Lung (tissue), 12 donors: Measurements from ENCODE around the gene ZNF628. TPM values are rescaled to one million over a fixed set of nuclear protein-coding genes. Genes with fewer than 3 reads are reported as not detected.

Experiments
- ATAC-seq: fragments of 200-7000 bp; cut with Tn5 transposase; one replicate; pipeline ENCODE4 v1.9.1; 2020; ENCODE audit warnings: moderate number of reproducible peaks; ENCODE audit not compliant: insufficient read depth, low FRiP score
- DNase-seq, 3 donors: peaks; one replicate each; pipeline ENCODE4 v3.0.0-alpha.2; 2013 to 2017
- H3K27ac ChIP-seq, 2 donors: one replicate each; pipeline ENCODE4 v1.5.1; 2013; ENCODE audit warnings: mild to moderate bottlenecking in 2 of 2, moderate library complexity in 2 of 2, control low read depth in 1 of 2, inconsistent platforms in 1 of 2, low read depth in 1 of 2, low read length in 1 of 2
- H3K27me3 ChIP-seq, 3 donors: one replicate each; pipeline ENCODE4 v1.5.1; 2013; ENCODE audit warnings: low read length in 2 of 3; ENCODE audit not compliant: control insufficient read depth in 3 of 3, insufficient read depth in 3 of 3
- H3K36me3 ChIP-seq, 4 donors: one replicate each; pipeline ENCODE4 v1.5.1; 2013; ENCODE audit warnings: low read length in 4 of 4, mild to moderate bottlenecking in 1 of 4, moderate library complexity in 1 of 4; ENCODE audit not compliant: control insufficient read depth in 4 of 4, insufficient read depth in 4 of 4
- H3K4me1 ChIP-seq, 5 donors: one replicate each; pipeline ENCODE4 v1.5.1; 2013; ENCODE audit warnings: low read length in 5 of 5, mild to moderate bottlenecking in 2 of 5, moderate library complexity in 1 of 5; ENCODE audit not compliant: control insufficient read depth in 5 of 5, insufficient read depth in 5 of 5
- H3K4me3 ChIP-seq: one replicate; pipeline ENCODE4 v1.5.1; 2013; ENCODE audit warnings: mild to moderate bottlenecking, control low read depth, moderate library complexity
- H3K9ac ChIP-seq, 2 donors: one replicate each; pipeline ENCODE4 v1.5.1; 2013; ENCODE audit warnings: low read length in 2 of 2, control low read depth in 1 of 2; ENCODE audit not compliant: insufficient read depth in 1 of 2
- H3K9me3 ChIP-seq, 4 donors: one replicate each; pipeline ENCODE4 v1.5.1; 2013; ENCODE audit warnings: low read length in 3 of 4, mild to moderate bottlenecking in 1 of 4, moderate library complexity in 1 of 4; ENCODE audit not compliant: control insufficient read depth in 4 of 4, insufficient read depth in 3 of 4
- WGBS, 2 donors: extraction: QIAGEN DNeasy Blood & Tissue Kit; methylation state at CpG; one replicate each; pipeline ENCODE4 v1.1.7; 2013; 5-methylcytosine and 5-hydroxymethylcytosine counted together
- polyA plus RNA-seq, 2 donors: library from polyadenylated mRNA; stranded (reverse); fragments of 200-250 nt; gene quantifications; one replicate each; pipeline ENCODE4 v1.2.1, GENCODE V29; 2013
- total RNA-seq, 2 donors: library from RNA; depleted of rRNA in 1 of 2; stranded (reverse); fragments of >200 nt in 1 of 2; gene quantifications; one replicate each; pipeline ENCODE4 v1.2.1, GENCODE V29; 2014 to 2021
- TF ChIP-seq, protein P1 (sequence below): IDR thresholded peaks from 2 replicates; pipeline ENCODE4 v1.5.1; 2012; ENCODE audit warnings: mild to moderate bottlenecking; ENCODE audit errors: control extremely low read depth, extremely low read depth
- donor health status: control.
- donor health status: control.
- donor health status: Bipolar disorder and iron deficiency.
- donor health status: healthy.
- donor health status: DM: yes; HTN: yes; CAD: no.

Gene ZNF628
- total and polyA plus RNA-seq, 4 donors, result 2.0 to 12.3 (median 7.8) TPM

DNA sequence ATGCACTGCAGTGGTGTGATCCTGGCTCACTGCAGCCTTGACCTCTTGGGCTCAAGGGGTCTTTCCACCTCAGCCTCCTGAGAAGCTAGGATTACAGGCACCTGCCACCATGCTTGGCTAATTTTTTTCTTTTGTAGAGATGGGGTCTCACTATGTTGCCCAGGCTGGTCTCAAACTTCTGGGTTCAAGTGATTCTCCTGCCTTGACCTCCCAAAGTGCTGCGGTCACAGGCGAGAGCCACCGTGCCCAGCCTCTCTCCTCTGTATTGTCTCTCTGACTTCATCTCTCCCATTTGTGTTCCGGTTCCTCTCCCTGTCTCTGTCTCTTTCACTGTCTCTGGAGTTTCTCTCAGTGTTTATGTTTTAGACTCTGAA is 10.2 kb upstream of the ZNF628 start:
- 85 to 90% methylated on average over 4 of the region's 4 CpGs for WGBS, 2 donors
- no peaks in the 10 kb centered on the region for H3K36me3 ChIP-seq

DNA sequence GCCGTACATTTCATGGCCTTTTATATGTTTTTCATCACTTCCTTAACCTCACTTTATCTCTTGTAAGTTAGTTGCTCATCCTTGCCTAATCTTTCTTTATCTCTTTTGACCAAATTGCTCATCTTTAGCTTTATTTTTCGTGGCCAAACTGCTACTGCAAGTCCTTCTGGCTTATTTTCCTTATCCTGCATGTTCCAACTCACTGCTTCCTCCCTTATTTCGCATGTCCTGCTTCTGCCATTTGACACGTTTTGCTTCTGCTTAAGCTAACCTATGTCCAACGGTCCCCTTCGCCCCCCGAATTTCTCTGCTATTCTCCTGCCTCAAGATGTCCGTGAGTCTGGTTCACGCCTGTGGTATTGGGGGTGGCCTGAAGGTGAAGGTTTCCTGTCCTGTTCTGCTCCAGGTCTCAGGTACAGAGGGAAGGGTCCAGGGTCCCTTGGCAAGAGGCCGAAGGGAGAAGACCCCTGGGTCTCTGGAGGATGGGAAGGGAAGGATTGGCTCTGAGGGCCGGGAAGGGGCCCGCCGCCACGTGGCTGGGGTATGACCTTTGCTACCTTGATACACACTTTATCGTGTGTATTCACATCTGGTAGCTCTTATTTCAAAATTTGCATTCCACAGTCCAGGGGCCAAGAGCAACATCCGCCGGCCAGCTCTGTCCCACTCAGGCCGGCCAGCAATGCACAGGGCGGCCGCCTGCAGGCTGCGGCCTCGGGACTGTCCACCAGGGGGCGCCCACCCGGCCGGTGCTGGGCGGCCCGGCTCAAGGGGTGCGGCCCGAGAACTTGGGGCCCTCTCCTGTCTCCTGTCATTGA is 9.0 kb upstream of the ZNF628 start:
- H3K27ac ChIP-seq, result no peak overlapping the region
- H3K9ac ChIP-seq, result no peak overlapping the region
- peak in 2 of 3 donors; percentile 45 to 55 for DNase-seq
- no peaks in the 10 kb centered on the region for H3K36me3 ChIP-seq
- peak; percentile 90 for ATAC-seq
- H3K4me1 ChIP-seq, result peaks cover 0 to 4% (median 0%) of the 10 kb centered on the region in 5 donors
- H3K4me3 ChIP-seq, result no peak overlapping the region
- TF ChIP-seq, protein P1, sequence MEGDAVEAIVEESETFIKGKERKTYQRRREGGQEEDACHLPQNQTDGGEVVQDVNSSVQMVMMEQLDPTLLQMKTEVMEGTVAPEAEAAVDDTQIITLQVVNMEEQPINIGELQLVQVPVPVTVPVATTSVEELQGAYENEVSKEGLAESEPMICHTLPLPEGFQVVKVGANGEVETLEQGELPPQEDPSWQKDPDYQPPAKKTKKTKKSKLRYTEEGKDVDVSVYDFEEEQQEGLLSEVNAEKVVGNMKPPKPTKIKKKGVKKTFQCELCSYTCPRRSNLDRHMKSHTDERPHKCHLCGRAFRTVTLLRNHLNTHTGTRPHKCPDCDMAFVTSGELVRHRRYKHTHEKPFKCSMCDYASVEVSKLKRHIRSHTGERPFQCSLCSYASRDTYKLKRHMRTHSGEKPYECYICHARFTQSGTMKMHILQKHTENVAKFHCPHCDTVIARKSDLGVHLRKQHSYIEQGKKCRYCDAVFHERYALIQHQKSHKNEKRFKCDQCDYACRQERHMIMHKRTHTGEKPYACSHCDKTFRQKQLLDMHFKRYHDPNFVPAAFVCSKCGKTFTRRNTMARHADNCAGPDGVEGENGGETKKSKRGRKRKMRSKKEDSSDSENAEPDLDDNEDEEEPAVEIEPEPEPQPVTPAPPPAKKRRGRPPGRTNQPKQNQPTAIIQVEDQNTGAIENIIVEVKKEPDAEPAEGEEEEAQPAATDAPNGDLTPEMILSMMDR, result peak; percentile 82
- 31 to 38% methylated on average over 28 to 29 of the region's 29 CpGs for WGBS, 2 donors
- no peaks in the 10 kb centered on the region for H3K9me3 ChIP-seq
- no peaks in the 10 kb centered on the region for H3K27me3 ChIP-seq

More for the DNA sequence above, 10.2 kb upstream of the ZNF628 start:
- Histone ChIP-seq H3K27me3 (no peaks in the 10 kb centered on the region), H3K9me3 (no peaks in the 10 kb centered on the region), H3K9ac (no peak overlapping the region), H3K4me1 (peaks cover 0 to 7% (median 0%) of the 10 kb centered on the region in 5 donors), H3K27ac (no peak overlapping the region), H3K4me3 (no peak overlapping the region)
- ATAC-seq (no peak), DNase-seq (no peak)
- TF ChIP-seq, protein P1, result no peak

GRCh38 chr19:55468054-55468393 is 8.4 kb upstream of the ZNF628 start:
- 14 to 22% methylated on average over 4 of the region's 4 CpGs for WGBS, 2 donors
- Histone ChIP-seq H3K9ac (no peak overlapping the region), H3K27ac (no peak overlapping the region), H3K36me3 (no peaks in the 10 kb centered on the region), H3K9me3 (no peaks in the 10 kb centered on the region), H3K4me3 (no peak overlapping the region), H3K27me3 (no peaks in the 10 kb centered on the region), H3K4me1 (peaks cover 0 to 4% (median 0%) of the 10 kb centered on the region in 5 donors)
- DNase-seq (no peak), ATAC-seq (no peak)
- TF ChIP-seq, protein P1, result no peak
